C1 segment of cervical spinal cord (tissue), 14 donors: ENCODE measurements around the gene CEND1.

Experiments
- DNase-seq, 14 donors: peaks; one replicate each; lab custom pipeline; 2025; lab: John Stamatoyannopoulos, UW

CEND1 gene

GRCh38 chr11:813072-813455, 23.2 kb upstream of the CEND1 start:
- no peak for DNase-seq

GRCh38 chr11:812390-812789, 22.5 kb upstream of the CEND1 start:
- DNase-seq: no peak

GRCh38 chr11:811446-812245, 21.8 kb upstream of the CEND1 start:
- DNase-seq: no peak

GRCh38 chr11:810040-810567, 20.2 kb upstream of the CEND1 start:
- no peak for DNase-seq

- peak; percentile 96 to 100 (median 99) for DNase-seq
Measured at GRCh38 chr11:809287-810039, 19.6 kb upstream of the CEND1 start, which contains the start of gene RPLP2. RPLP2 (plus strand) TSS chr11:809967; CDS start chr11:810235, 268 bp downstream.

- DNase-seq: no peak
Measured at GRCh38 chr11:808427-809286, 18.8 kb upstream of the CEND1 start.

- no peak for DNase-seq
Measured at GRCh38 chr11:804599-804964, 14.7 kb upstream of the CEND1 start.

- no peak for DNase-seq
Measured at GRCh38 chr11:803770-804598, 14.1 kb upstream of the CEND1 start.

- no peak for DNase-seq
Measured at GRCh38 chr11:803467-803742, 13.5 kb upstream of the CEND1 start.

- no peak for DNase-seq
Measured at GRCh38 chr11:802693-803466, 13.0 kb upstream of the CEND1 start.

GRCh38 chr11:802018-802617, 12.2 kb upstream of the CEND1 start:
- no peak for DNase-seq

GRCh38 chr11:801097-801780, 11.3 kb upstream of the CEND1 start:
- DNase-seq: no peak

GRCh38 chr11:800473-800872, 10.6 kb upstream of the CEND1 start:
- no peak for DNase-seq

- no peak for DNase-seq
Measured at GRCh38 chr11:799641-800316, 9.9 kb upstream of the CEND1 start.

GRCh38 chr11:798093-798713, 8.3 kb upstream of the CEND1 start, which contains the start of gene SLC25A22:
SLC25A22 (minus strand) TSS chr11:798281; CDS start chr11:795006, 3,275 bp downstream.
- DNase-seq: peak in 12 of 14 donors; percentile 44 to 84 (median 70)

- peak in 12 of 14 donors; percentile 48 to 84 (median 74) for DNase-seq
Measured at GRCh38 chr11:797296-798092, 7.6 kb upstream of the CEND1 start.
